Suppressor macrophage (primary cell): ENCODE measurements around the gene KRT33B.
"Not testable (repeated sequence)": the region's sequence is repeated elsewhere in the genome, so short reads cannot be mapped to it uniquely, and the experiment has no call there.

Source experiments
- DNase-seq, 4 experiments: peaks; one replicate each; pipeline ENCODE4 v3.0.0-alpha.2; 2020 to 2022

Gene KRT33B

DNA sequence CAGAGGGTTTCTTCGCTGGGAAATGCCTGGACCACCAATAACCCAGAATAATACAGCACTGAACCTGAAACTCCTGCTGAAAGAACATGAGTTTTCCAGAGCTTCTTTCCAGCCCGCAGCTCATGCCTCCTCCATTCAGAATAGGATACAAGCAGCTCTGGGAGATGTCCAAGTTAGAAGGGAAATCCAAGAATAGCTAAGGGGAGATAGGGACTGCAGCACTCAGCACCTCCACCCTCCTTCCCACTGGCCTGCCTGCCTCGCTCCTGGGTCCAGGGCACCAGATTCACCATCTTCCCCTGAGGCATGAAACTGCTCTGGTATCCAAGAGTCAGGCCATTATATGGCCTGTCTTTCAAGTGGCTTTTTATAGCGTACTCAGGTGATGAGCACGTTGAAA is 23.7 kb upstream of the KRT33B start:
- no peak for DNase-seq

DNA sequence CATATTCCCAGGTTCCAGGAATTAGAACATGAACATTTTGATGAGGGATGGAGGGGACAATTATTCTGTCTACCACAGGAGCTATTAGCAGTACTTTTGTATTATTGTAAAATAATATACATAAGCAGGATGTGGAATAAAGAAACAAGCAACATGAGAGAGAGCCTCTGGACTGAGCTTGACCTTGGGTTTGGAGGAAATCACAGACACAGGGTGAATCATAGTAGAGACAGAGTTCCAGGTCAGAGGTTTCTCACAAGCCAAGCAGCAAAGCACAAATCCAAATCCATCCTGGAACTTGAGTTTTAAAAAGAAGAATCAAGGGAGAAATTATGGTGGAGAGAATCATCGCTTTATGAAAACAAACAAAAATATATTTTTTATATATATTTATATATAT is 22.7 kb upstream of the KRT33B start:
- no peak for DNase-seq

DNA sequence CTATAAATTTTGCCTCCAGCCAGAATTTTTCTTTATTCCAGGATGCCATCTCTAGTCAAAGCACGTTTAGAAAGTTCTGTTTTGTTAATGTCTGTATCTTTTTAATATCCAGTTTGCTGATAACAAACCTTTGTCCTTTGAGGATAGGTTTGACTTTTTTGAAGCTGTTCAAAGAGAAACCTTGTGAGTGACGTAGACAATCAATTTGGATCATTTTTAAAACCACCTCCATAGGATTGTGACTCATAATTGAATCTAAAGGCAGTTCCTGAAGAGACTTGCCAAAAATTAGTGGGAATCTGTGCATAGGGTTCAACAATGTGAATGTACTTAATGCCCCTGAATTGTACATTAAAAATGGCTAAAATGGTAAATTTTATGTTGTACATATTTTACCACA is 21.9 kb upstream of the KRT33B start:
- DNase-seq: no peak

DNA sequence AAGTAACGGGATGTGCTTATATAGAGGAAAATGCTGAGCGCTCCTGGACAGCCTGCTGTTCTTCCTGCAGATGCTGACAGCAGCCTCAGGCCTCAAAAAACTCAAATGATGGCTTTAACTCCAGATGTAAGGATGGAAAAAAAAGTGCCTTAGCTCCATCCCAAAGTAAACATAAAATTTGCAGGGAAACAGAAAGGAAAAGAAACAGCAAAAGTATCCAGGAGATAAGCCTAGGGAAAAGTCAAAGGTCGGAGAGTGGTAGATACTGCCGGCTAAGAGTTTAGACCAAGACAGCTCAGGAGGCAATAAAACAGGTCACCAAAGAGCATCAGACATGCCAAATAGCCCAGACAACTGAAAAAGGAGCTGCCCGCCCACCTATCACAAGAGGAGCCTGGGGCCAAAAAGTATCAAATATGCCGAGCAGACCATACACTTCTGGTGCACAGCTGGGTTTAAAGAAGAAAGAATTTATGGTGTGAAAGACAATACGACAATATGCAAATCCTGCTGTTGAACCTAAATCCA is 20.9 kb upstream of the KRT33B start:
- DNase-seq: no peak

DNA sequence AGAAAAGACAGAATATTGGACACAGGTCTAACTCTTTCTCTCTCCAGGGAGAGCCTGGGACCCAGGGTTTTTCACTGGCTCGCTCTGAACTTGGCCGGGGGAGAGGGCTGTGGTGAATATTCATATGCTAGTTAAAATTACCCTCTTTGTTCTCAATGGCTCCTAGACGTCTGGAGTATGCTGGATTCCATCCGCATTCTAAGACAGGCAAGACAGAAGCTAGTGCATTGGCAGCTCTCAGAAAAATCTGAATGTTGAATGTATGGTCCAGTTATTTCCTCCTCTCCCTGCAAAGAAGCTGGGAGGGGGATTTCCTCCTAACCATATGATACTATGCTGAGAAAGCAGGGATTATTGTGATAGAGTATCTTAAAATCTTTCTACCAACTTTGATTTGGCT is 18.1 kb upstream of the KRT33B start:
- no peak for DNase-seq

DNA sequence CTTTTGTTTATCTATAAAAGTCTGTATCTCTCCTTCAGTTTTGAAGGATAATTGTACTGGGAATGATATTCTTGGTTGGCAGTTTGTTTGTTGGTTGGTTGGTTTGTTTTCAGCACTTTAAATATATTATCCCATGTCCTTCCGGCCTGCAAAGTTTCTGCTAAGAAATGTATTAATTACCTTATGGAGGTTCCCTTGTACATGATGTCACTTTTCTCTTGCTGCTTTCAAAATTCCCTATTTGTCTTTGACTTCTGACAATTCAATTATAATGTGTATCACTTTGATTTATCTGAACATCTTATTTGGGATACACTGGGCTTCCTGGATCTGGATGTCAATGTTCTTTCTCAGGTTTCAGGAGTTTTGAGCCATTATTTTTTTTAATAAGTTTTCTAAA is 16.6 kb upstream of the KRT33B start:
- no peak for DNase-seq

DNA sequence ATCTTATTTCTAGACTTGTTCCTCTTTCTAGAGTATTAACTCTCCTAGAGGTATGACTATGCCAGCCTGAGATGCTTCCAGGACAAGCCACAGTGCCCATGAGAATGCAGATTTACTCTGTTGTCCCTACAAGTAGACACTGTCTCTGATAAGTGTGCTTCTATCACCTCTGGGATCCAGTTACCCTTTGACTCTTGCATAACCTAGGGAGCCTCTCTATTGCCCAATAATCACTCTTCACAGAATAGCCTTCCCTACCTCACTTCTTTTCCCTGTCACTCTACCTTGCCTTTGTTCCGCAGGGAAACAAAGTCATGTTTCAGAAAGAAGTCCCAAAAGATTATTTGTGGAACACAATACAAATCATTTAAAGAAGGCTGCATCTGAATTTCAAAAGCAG is 14.1 kb upstream of the KRT33B start:
- DNase-seq: peak in 1 of 4 experiments; percentile 13

DNA sequence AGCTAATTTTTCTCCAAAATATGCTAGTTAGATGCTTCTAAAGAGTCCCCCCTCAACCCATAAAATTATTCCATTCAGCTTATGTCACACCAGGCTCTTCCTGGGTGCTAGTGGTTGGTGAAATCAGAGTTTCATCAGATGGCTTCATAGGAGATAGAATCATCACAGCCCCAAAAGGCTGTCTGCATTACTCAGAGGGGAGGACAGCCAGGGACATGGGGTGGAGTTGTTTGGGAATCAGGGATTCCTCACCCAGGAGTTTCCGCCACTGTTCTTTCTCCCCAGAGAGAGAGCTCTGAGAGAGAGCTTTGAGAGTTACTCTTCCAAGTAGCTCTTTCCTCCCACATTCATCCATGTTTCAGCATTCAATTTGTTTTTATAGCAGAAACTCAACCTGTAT is 12.8 kb upstream of the KRT33B start:
- DNase-seq: no peak

DNA sequence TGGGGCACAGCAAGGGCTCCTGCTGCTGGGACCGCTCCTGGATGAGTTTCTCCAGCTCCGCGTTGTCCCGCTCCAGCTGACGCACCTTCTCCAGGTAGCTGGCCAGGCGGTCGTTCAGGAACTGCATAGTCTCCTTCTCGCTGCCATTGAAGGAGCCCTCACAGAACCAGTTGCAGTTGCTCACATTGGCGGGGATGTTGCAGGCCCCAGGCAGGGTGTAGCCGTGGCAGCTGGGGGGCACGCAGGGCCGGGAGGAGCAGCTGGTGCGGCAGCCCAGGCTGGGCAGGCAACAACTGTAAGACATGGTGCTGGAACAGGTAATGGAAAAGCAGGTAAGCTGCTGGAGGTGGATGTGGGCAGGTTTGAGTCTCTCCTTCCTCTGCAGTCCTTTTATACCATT is 12.3 kb upstream of the KRT33B start, which contains the start of gene KRT34:
TSS of gene KRT34 (minus strand) at position 364 of the 400 bp plus-strand sequence. CDS start at position 304, 60 bp downstream.
- not testable (repeated sequence) for DNase-seq

DNA sequence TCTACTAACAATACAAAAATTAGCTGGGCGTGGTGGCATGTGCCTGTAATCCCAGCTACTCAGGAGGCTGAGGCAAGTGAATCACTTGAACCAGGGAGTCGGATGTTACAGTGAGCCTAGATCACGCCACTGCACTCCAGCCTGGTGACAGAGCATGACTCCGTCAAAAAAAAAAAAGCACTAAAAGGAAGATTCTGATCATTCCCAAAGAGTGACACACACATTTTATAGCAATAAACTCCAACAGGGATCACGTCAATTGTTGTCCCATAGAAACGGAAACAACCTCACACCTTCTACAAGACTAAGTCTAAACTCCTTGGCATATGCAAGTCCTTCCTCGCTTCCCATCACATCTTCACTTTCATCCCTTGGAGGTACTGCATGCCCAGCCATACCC is 10.5 kb upstream of the KRT33B start:
- DNase-seq: not testable (repeated sequence)

DNA sequence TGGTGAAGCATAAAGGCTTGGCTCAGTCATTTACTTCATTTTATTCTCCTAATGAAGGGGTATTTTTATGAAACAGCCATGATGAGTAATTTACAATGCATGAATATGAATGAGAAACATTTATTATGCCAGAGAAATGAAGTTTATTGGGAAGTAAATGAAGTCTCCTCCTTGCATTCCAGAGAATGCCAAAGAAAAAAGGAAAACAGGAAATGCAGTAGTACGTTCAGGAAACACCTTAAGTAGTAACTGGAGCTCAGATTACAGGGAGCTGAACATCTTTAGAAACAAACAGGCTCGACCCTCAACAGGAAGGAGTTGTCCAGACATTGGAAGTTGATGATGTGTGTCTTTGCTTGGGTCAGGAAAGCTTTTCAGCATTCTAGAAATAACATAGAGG is 7.9 kb upstream of the KRT33B start:
- DNase-seq: no peak

DNA sequence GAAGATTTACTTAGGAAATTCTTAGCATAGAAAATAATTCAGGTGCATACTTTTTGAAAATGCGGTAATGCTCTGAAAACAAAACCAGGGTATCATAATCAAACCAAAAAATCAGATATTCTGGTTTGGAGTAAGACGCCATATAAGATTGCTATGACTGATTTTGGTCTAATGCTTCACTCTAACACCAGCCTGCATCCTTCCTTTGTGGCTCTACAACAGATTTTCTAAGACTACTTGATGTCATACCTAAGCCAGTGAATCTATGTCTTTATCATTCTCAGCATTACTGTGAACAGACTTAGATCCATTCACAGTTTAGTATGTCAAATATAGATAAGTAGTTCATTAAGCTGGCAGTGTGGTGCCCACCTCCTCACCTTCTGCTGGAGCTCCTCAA is 590 bp downstream of the KRT33B start:
- no peak for DNase-seq

DNA sequence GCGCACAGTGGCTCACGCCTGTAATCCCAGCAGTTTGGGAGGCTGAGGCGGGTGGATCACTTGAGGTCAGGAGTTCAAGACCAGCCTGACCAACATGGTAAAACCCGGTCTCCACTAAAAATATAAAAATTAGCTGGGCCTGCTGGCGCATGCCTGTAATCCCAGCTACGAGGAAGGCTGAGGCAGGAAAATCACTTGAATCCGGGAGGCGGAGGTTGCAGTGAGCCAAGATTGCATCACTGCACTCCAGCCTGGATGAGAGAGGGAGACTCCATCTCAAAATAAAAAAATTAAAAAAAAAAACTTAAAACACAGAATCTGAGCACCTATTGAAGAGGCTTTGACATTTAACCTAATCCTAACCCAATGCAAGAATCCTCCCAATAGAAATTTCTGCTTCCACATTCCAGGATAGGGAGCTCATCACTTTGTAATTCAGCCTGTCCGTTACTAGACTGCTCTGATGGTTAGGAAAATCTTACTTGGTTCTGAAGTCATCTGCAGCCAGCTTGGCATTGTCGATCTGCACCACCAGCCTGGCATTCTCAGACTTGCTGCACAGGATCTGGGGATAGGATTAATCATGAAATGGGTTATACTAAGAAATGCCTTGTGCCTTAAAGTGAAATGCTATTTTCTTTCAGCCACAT is 2.1 kb downstream of the KRT33B start:
- no peak for DNase-seq

DNA sequence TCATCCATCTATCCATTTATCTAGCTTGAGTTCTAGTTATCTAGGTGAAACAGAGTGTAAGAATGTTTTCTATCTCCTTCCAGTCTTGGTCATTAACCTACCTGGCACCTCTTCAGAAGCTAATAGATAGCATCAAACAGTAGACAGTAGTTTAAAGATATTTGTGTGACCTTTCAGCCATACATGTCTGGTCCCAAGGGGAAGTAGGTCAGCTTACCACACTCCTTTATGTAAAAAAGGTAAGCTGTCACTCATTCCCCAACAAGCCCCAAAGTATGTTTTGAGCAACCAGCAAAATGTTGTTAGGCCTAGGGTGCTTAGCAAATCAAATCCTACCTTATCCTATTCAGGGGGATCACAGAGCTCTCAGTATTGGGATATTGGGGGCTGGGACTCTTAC is 3.5 kb downstream of the KRT33B start:
- no peak for DNase-seq

DNA sequence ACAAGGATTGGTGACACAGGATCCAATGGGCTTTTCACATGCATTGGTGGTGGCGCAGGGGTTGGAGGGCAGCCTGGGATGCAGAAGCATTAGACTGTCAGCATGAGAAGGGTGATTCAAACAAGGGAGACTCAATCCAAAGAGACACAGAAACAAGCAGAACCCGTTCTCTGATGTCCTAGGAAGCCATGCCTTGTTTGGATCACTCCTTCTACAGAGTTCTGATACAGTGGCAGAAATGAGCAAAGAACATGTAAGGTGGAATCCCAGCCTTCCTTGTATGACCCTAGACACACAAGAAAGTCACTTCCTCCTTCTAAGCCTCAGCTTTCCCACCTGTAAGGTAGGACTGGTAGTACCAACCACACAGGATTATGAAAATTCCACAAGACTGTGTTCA is 5.7 kb downstream of the KRT33B start:
- DNase-seq: no peak

DNA sequence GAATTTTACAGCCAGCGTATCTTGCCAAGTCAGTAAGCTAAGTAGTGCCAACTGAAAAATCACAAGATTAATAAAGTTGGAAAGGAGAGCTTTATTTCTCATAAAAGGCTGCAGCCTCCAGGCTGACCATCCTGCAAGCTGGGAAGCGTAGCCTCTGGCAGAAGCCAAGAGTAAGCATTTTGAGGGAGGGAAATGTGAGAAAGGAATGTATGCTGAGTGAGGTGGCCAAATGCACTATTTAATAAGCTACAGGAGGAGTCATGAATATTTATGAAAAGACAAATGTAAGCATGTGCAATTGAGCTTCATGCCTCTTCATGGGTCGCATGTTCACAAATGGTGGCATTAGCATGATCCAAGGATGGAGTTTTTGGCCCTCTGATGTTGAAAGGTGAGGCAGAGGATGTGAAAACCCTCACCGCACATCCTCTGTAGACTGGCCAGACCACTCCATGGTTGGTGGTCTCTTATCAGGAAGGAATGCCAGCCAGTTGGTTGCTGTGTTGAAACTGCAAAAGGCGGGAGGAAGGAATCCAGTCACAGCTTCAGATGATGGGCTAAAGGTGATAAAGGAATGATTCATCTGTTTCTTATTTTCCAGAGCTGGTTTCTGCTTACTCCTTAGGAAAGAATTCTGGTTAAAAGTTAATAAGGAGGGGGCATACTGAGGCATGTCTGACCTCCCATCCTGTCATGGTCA is 9.2 kb downstream of the KRT33B start:
- DNase-seq: no peak

DNA sequence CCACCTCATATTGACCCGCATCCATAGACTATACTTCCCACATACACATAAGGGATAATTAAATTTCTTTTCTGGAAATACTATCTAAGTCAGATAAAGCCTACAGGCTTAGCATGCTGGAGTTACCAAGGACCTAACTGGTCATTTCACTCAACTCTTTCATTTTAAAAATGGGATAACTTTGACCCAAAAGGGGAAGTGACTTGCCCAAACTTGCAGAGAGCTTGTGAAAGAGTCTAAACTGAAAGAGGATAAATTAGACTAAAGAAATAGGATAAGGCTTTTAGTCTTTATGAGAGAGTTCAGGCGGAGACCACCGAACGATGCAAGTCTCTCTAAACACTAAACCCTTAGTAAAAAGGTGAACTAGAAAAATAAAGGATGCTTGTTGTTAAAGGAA is 15.1 kb downstream of the KRT33B start:
- DNase-seq: peak; percentile 12 to 53 (median 30)

DNA sequence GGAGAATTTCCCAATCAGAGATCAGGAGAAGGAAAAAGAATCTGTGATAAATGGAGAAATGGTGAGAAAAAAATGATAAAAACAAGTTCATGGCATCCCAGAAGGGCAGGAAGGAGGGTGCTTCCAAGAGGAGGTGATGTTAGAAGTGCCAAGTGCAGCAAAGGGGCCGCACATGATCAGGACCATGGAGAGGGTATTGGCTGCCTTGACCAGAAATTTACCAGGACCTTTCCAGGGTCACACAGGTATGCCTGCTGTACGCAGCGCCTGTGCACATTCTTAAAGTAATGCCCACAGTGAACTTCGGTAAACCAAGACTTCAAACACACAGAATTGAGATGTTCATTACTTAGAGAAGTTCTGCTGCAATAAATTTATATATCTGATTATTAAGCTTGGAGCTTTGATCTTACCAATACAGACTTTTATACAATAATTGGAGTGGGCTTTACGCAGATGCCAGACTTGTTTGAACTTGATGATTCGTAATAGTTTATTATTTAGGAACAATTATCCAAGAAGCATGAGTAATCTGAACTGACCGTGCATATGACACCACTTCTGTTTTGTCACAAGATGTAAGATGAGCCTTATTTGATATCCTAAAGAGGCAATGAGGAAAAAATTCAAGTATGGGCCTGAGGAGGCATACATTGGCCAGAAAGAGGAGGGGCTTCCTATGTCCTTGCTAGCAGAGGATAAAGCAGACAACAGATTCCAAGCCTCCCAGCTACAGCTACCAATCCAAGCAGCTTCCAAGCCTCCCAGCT is 16.8 kb downstream of the KRT33B start:
- no peak for DNase-seq

DNA sequence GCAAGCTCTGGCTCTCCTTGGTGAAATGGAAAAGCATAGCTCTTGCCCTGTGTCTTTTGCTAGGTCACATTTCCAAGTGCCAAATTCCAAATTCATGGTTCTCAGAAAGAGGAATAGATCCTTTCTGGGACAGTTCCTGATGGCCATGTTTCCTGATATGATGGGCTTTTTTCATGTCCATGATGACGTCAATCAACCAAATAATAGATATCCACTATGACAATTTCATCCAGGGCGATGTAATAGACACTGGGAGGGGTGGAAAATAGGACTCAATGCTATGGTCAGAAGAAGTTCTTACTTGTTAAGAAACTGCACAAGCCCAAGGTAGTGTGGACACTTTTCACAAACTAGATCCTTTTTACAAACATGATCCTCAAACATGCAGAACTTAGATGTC is 18.4 kb downstream of the KRT33B start:
- no peak for DNase-seq

DNA sequence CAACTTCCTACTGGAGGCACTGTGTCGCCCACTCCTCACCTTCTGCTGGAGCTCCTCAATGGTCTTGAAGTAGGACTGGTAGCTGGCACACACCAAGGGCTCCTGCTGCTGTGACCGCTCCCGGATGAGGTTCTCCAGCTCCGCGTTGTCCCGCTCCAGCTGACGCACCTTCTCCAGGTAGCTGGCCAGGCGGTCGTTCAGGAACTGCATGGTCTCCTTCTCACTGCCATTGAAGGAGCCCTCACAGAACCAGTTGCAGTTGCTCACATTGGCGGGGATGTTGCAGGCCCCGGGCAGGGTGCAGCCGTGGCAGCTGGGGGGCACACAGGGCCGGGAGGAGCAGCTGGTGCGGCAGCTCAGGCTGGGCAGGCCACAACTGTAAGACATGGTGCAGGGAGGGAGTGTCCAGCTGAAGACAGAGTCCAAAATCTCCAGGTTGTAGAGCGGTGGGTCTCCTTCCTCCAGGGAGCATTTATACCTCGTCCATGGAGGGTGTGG is 19.2 kb downstream of the KRT33B start, which contains the start of gene KRT33A:
TSS of gene KRT33A (minus strand) at position 448 of the 498 bp plus-strand sequence. CDS start at position 387, 61 bp downstream.
- DNase-seq: not testable (repeated sequence)

DNA sequence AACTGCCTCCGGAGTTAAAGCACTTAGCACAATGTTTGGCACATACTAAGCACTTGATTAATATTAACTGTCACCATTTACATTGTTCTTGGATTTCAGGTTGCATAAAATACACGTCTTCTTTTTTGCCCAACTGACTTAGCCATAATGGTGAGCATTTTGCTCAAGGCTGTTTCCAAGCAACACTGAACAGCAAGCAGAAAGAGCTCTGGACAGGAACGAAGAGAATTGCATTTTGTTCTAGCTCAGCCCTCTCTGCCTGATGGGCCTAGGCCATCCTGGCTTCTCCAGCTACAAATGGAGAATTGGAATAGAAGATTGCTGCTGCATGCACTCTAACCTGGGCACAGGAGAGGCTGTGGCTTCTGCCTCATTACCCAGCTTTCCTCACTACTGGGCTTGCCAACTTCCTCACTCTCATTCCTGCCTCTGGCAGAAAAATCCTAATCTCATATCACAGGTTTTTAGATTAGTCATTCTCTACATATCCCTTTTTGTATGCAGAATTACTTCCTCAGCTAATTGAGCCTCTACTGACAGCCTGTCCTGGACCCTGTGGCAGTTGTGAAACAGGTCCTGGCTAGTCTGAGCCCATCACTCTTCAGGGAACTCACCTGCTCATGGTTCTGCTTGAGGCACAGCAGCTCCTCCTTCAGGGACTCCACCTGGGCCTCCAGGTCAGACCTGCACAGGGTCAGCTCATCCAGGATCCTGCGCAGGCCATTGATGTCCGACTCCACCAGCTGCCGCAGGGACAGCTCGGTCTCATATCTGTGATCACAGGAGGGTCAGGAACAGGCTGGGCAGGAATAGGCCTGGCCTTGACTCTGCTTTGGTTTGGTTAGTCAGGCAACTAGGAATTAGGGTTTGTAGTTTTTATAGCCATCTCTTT is 21.5 kb downstream of the KRT33B start:
- DNase-seq: no peak

DNA sequence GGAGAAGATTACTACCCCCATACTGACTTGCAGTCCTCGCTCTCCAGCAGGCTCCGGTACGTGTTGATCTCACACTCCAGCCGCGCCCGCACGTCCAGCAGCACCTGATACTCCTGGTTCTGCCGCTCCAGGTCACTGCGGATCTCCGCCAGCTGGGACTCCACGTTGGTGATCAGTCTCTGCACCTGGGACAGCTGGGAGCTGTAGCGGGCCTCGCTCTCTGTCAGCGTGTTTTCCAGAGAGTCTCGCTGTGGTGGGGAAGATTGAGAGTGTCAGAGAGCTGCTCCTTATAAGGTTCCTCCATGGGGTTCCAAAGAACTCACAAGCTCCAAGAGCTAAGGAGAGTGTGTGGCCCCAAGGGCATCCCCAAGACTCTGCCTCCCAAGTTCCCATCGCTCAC is 23.2 kb downstream of the KRT33B start:
- not testable (repeated sequence) for DNase-seq
